GM19240 (cell line): Measurements from ENCODE around the gene POGLUT2.

Experiments used
- DNase-seq: peaks from one replicate; pipeline ENCODE4 v3.0.0; 2011; ENCODE audit warnings: low spot score; ENCODE audit not compliant: insufficient read length

POGLUT2 gene

DNA sequence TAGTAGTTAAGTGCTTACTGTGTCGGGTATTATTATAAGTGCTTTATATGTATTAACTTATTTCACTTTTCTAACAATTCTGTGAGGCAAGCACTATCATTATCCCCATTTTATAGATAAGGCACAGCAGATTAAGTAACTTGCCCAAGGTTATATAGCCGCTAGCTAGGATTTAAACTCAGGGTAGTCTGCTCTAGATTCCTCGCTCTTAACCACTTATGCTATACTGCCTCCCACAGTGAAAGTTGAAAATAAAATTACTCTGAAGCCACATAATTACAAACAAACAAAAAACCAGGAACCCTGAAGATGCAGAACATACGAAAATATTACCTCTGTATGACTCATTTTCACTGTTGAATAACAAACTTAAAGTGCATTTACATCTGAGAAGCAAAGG is 29.1 kb downstream of the POGLUT2 start:
- DNase-seq: no peak

DNA sequence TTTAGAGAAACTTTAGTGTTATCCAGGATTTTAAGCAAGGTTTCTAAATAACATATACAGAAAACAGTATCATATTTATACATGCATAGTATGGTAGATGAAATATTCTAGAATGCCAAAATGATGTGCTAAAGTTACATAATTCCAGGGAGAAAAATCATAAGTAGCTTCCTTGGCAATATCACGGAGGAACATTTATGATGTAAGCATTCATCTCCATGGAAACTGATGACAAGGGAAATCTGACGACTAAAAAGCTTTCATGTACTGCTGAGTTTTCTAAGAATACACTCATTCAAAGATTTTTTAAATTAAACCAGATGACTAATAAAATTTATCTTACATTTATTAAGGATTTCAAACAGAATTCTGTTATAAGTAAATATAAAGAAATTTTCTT is 29.9 kb downstream of the POGLUT2 start:
- no peak for DNase-seq

DNA sequence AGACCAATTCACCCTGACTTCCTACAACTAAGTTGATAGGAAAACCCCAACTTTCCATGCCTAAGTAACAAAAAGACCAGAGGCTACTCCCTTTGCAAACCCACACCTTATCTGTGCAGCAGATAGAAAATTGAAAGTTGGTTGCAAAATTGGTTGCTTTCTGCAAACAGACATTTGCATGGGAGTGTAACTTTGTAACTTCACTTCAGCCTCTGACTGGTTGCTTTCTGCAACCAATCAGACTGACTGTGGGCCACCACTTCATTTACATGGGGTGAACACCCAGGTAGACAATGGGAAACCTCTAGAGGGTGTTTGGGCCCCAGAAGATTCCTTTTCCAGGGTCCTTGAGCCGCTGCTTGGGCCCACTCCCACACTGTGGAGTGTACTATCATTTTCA is 35.0 kb downstream of the POGLUT2 start:
- DNase-seq: no peak

DNA sequence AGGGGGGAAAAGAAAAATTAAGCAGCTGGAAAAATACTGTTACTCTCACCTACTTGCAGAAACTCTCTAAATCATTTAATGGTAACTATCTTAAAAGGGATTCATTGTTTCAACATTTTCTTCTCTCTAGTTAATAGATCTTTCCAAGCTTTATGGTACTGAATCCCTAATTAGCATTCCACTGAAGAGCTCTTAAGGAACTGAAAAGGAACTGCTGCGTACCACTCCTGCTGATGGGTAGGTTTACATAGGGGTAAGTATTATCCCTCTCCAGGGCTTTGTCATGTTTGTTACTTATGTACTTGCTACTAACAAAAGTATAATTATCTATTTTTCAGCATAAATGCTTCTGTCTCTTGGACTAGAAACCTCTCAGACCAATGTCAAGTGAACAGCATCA is 37.7 kb downstream of the POGLUT2 start:
- no peak for DNase-seq

DNA sequence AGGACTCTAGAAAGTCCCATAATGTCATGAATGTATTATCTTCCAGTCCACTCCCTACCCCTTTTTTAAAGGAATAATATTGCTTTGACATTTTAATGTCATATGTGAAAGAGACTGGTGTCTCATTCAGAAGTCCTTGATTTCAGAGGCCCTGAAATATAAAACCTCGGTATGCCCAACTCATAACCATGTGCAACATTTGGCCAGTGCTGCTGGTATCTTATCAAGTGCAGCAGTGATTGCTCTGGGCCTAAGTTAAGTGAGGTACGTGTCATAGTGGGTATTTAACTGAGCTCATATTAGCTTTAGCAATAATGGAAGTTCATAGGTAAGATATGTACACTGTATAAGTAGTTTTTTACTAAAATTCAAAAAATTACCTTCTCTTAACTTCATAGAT is 39.9 kb downstream of the POGLUT2 start:
- no peak for DNase-seq

DNA sequence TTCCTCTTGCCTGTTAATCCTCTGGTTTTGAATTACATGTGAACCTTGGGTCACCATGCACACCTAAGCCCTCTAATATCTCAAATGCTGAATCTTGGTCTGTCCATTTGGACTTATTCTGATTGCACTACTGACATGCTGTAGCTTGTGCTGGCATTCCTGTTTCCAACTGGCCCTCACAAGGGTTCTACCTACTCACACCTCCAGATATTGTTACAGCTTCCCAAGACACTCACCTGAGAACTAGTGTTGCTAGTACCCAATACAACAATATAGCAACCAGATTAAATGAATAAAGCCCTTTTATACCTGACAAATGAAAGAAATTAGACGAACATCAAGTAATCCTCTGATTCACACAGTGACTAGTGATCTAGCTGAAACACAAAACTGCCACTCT is 41.8 kb downstream of the POGLUT2 start:
- DNase-seq: no peak

DNA sequence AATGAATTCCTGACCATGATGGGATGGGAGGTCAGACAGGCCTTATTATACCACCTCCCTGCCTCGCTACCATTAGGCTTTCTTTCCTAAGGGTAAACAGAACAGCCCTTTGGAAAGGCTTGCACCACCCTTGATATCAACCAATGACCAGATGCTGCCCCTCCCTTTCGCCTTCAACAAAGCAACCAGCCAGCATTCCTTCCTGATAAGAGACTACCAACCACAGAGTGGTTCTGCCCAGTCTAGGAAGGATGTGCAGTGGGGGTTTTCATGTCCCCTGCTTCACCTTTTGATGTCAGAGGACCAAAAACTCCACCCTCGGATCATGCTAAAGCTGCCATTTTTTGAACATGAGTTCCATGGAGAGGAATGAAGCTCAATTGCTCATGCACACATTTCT is 46.9 kb downstream of the POGLUT2 start:
- no peak for DNase-seq

DNA sequence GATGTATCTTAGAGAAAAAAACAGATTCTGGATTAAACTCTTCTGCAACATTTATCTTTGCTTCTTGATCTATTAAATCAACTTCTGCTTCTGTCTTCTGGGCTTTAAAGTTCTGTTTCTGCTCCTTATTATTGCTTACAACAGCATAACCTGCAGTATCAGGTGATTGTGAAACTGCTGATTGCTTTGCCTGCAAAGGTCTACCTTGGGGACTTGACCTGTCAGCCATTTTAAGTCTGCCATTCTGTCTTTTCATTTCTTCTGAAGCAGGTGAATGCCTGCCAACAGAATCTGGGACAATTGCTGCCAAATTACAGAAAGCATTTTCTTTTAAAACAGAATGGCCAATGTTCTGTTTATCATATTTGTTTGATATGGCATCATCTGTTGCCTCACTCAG is 56.3 kb downstream of the POGLUT2 start:
- no peak for DNase-seq

DNA sequence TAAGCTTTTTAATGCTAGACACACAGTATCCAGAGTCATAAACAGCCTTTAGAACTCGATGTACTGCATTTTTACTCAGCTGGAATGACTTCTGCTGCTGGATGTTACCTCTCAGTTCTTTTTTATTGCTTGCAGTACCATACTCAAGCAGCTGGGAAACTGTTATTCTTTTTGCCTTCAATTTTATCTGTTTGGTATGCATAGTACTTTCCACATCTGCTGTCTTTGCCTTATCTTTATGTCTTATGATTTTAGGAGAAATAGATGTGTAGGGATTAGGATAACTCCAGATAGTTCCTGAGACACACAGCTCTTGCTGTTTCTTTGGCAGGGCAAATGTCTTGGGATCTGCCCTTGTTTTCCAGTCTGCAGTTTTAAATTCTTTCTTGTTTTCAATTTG is 56.7 kb downstream of the POGLUT2 start:
- DNase-seq: no peak
